ENCODE data around the gene ZWILCH.

- TF ChIP-seq POLR2AphosphoS5 (IDR thresholded peaks at IDR 0.05; ENCODE audit: low read depth, low read length) (0 out of 2 replicates have a peak, but pooled peaks have one; percentile 9), SIN3A (IDR thresholded peaks at IDR 0.05; ENCODE audit: borderline replicate concordance, insufficient read depth, low read length) (no peak), REST (IDR thresholded peaks at IDR 0.05; ENCODE audit: insufficient read depth in 1 of 2, low read depth in 2 of 2, low read length in 2 of 2) (no peak), TAF1 (IDR thresholded peaks at IDR 0.05; ENCODE audit: borderline replicate concordance, insufficient read depth, low read length) (no peak)
These were observed 88.2 kb downstream of the ZWILCH start for GRCh38 chr15:66593219-66593780.
